ENCODE measurements around the gene LIPH.
"Not testable (repeated sequence)": the region's sequence is repeated elsewhere in the genome, so short reads cannot be mapped to it uniquely, and the experiment has no call there.

The LIPH gene

DNA sequence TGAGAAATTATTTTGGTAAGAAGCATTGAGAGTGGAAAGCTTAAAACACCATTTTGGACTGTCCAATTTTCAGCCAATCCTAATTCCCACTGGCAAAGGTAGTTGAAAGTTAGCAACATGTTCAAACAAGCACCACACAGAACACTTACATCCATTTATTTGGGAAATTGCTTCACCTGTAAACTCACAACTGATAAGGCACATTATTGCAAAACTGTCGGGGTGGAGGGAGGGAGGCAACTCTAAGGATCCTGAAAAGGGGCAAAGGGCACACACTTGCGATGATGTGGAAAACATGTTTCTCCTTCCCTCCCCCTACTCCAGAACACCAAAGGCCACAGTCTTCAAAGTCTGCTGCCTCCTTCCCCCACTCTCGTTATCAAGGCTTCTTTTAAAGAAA is 62.9 kb downstream of the LIPH start:
- DNase-seq: no peak

DNA sequence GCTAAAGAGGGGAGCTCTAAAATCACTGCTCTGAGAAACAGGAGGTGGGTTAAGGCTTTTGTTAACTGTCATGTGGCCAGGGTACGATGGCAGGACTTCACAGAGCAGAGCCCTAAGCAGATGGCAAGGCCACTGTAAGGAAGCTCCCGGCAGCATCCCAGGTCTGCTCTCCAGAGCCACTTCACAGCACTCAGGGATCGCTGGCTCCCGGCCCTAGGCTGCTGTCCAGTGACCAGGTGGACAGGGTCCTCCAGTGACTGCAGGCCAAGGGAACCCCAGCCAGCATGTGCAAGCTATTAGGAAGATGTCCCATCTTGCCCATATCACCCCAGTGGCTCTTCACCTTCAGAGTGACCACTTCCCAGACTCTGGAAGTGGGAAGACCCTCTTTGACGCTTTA is 63.9 kb downstream of the LIPH start:
- DNase-seq: no peak

DNA sequence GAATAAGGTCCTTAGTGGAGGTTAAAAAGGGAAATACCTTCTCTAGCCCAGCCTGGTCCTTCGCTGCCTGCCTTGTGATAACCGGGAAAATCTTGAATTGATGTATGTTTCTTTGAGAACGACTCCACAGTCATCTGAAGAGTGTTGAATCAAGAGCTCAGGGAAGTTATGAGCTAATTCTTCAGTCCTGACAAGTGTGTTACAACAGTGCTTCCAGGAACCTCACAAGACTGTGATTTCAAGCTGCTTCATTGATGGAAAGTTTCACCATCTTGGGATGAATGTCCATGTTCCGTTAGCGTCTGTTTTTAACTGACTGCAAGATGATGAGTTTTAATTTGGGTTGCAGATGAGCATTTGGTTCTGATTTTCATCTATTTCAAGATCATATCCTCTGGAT is 66.0 kb downstream of the LIPH start:
- DNase-seq: no peak

DNA sequence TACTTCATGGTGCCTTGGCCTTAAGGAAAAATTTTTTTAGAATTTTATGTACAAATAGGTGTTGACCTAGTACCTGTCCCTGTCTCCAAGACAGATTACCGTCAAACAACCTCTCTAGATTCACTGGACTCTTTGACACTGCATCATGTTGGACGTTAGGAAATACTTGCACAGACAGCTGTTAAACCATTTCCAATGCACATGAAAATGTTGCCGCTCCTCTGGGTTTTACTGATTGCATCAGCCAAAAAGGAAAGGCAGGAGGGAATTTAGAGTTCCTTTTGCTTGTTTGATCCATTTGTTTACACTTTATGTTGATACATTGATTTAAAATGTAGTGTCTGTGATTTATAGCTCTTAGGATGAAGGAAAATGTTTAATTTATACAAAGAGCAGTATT is 68.1 kb downstream of the LIPH start:
- no peak for DNase-seq

DNA sequence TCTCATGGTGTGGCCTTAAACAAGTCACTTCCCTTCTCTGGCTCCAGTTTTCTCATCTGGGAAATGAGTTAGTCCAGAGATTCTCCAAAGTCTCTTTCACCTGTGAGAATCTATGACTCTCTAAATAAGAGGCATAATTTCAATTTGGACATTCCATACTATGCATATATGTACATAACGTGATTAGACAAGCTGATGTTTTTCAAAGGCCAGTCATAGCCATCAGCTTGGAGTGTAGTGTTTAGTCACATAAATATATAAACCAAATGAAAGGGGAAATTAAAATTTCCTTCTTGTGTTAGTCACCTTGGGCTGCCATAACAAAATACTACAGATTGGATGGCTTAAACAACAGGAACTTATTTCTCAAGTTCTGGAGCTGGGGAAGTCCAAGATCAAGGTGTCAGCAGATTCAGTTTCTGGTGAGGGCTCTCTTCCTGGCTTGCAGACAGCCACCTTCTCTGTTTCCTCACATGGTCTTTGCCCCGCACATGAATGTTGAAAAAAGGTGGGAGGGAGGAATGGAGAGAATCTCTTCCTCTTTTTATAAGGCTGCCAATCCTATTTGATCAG is 72.9 kb downstream of the LIPH start:
- no peak for DNase-seq

DNA sequence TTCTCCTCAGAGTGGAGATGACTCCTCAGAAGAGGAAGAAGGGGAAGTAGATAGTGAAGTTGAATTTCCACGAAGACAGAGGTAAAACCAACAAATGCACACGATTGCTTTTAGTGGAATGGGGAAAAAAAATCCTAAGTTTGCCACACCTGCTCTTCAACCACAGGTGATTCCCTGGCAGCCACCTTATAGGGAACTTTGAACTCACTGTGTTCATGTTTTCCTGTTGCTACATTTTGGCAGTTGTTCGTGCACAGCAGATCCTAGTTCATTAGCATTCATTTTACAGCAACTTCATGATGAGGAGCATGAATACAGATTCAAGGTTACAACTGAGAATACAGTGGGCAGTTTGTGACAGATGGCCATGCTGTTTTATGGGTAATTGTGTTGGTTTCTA is 75.1 kb downstream of the LIPH start:
- no peak for DNase-seq

DNA sequence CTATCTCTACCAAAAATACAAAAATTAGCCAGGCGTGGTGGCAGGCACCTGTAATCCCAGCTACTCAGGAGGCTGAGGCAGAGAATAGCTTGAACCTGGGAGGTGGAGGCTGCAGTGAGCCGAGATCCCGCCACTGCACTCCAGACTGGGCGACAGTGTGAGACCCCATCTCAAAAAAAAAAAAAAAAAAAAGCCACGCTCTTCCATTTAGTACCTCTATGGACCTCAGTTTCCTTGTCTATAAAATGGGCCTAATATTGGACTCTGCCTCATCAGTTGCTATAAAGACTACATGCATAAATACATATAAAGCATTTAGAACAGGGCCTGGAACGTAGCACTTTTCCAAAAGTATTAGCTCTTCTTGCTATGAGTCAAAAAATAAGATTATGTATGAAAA is 77.5 kb downstream of the LIPH start:
- DNase-seq: not testable (repeated sequence)

DNA sequence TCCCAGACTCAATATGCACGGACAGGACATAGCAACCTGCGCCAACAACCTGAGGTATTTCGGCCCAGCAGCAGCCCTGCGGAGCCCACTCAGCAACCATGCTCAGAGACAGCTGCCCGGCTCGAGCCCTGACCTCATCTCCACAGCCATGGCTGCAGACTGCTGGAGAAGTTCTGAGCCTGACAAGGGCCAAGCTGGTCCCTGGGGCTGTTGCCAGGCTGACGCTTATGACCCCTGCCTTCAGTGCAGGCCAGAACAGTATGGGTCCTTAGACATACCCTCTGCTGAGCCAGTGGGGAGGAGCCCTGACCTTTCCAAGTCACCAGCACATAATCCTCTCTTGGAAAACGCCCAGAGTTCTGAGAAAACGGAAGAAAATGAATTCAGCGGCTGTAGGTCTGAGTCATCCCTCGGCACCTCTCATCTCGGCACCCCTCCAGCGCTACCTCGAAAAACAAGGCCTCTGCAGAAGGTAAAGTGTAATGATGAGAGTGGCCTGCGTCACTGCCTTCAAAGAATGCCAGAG is 79.0 kb downstream of the LIPH start:
- peak in 1 of 51 donors; percentile 30 for DNase-seq

DNA sequence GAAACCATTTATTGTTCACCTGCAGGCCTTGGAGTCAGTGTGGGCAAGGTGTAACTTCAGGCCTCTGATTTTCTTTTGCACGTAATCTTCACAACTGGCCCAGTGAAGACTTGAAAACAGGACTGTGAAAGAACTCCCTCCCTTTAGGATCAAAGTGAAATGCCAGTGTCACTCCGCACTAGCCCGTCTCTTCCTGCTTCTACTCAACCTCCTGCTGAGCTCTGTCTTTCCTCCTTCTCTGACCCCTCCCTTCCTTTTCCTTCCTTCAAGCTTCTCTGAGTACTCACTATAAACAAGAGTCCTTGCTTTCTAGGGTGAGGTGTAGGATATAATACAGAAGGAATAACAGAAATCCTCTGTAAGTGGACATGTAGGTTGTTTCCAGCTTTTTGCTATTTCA is 82.1 kb downstream of the LIPH start:
- DNase-seq: no peak

DNA sequence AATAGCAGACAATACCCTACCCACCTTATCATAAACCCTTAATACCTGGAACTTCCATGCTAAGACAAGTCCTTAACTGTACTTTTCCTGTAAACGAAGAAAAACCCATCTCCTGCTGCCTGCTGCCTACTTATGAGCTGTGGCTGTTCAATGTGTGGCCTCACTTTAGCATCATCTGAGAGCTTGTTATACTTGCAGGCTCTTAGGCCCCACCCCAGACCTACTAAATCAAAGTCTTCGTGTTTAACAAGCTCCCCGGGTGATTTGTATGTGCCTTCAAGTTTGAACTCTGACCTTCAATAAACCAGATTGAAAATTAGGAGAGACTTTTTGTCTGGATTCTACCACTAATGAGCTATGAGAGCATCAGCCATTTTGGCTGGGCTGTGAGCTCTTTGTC is 82.8 kb downstream of the LIPH start:
- no peak for DNase-seq

DNA sequence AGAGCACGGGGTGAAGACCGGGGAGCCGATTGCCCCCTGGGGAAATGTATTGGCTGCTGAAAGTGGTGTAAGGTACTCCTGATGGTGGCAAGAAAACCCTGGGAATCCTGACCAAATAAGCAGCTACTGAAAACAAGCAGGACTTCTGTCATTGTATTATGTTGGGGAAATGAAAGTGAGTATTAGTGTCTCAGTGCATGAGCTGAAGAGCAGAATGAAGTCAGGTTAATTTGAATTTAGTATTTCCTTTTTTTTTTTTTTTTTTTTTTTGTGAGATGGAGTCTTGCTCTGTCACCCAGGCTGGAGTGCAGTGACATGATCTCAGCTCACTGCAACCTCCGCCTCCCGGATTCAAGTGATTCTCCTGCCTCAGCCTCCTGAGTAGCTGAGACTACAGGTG is 86.3 kb downstream of the LIPH start:
- DNase-seq: not testable (repeated sequence)

DNA sequence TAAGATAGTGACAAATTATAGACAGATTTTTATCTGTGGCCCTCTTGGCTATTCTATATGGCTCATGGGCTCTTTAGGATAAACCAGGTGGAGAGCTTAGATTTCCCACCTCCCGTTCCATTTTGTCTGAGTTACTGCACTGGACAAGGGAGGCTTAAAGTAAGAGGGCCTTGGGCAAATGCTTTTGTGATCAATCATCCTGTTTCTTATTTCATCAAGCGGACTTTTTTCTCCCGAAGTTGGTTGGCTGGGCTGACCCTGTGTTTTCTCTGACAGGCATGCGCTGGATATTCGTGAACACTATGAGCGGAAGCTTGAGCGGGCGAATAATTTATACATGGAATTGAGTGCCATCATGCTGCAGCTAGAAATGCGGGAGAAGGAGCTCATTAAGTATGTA is 86.9 kb downstream of the LIPH start:
- no peak for DNase-seq

DNA sequence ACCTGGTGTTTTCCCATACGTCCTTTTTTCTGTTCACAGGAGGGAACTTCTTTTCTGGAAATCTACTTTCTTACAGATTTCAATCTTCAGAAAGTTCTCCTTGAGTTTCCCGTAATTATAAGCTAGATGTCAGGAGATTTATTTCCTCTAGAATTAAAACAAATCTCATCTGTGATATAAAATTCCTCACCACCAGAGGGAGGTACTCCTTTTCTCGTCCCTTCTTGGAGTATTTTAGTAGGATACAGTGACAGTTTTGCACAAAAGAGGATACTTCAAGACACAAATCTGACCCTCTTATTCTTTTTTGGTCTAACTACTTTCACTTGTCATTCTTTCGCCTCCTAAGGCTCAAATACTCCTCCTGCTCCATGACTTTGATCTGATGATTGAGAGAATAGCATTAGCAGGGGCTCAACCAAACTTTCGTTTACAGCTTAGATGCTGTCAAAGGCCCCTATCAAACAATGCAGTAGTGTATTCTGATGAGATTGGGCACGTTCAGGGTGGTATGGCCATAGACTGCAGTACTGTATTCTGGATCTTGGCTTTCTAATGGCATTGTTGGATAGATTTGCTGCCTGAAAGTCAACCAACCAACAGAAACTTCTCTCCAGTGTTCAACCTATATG is 91.6 kb downstream of the LIPH start:
- no peak for DNase-seq

DNA sequence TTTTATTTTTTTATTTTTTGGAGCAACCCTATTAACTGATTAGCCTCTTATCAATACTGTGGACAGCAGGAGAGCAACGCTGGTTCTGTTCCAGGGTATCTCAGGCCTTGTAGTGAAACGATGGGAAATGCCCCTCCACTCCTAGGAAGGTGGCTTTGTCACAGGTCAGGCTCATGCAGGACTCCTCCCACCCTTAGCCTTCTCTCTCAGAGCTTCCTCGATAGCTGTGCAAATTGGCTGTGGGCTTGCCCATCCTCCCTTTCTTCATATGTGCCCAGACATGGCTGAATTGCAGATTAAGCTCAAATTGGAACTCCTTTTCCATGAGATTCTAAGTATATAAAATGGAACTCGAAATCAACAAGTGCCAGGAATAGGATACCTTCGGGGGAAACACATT is 92.1 kb downstream of the LIPH start:
- no peak for DNase-seq

DNA sequence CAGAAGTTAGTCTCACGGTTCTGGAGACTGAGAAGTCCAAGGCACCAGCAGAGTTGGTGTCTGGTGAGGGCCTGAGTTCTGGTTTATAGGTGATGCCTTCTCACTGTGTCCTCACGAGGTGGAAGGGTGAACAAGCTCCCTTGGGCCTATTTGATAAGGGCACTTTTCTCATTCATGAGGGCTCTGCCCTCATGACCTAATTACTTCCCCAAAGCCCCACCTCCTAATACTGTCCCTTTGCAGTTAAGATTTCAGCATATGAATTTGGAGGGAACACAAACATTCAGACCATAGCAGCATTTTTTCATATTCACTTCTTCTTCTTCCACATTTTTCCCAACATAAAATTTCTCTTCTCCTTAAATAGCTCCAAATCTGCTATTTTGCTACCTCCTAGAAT is 95.0 kb downstream of the LIPH start:
- no peak for DNase-seq

All from hypothalamus (tissue), 51 donors.